ENCODE data around the gene ANKRD33.

DNA sequence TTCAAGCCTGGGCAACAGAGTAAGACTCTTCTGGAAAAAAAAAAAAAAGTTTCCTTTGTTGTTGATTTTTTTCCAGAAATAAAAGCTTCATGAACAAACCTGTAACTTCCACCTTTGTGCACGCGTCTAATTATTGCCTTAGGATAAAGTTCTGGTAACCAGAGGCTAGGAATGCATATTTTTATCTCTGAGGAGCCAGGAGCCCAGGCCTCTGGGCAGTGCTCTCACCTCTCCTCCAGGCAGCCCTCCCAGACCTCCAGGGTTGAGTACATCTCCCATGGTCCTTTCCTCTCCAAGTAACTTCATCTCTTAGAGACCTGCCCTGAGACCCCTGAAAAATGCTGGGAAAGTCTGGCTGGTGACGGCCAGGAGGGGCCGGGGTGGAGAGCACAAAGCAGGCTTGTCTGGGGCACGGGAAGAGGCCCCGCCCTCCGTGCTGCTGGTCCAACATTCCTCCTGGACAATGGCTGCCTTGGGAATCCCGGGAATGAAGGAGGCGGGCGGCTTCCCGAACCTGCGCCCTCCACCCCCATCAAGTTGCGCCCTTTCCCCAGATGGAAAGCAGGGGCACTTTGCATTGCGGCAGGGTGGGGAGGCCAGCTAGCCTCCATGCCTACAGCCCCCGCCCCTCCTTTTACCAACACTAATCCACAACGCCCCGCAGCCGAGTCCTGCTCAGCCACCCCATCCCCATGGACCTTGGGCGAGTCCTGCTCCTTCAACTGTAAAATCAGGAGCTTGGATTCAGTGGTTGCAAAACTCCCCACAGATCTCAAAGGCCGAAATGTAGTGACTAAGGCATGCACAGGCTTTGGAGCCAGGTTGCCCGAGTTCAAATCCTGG, 32.1 kb upstream of the ANKRD33 start:
- TF ChIP-seq, protein P1, sequence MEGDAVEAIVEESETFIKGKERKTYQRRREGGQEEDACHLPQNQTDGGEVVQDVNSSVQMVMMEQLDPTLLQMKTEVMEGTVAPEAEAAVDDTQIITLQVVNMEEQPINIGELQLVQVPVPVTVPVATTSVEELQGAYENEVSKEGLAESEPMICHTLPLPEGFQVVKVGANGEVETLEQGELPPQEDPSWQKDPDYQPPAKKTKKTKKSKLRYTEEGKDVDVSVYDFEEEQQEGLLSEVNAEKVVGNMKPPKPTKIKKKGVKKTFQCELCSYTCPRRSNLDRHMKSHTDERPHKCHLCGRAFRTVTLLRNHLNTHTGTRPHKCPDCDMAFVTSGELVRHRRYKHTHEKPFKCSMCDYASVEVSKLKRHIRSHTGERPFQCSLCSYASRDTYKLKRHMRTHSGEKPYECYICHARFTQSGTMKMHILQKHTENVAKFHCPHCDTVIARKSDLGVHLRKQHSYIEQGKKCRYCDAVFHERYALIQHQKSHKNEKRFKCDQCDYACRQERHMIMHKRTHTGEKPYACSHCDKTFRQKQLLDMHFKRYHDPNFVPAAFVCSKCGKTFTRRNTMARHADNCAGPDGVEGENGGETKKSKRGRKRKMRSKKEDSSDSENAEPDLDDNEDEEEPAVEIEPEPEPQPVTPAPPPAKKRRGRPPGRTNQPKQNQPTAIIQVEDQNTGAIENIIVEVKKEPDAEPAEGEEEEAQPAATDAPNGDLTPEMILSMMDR (conservative IDR thresholded peaks at IDR 0.05; ENCODE audit: low read length), result no peak
- TF ChIP-seq EZH2phosphoT487 (IDR thresholded peaks at IDR 0.05; ENCODE audit: borderline replicate concordance, low read depth, low read length), result no peak
